H1 (cell line): Measurements from ENCODE around the gene ABCC9. TPM values are rescaled to one million over a fixed set of nuclear protein-coding genes. Genes with fewer than 3 reads are reported as not detected.

Experiments
- CTCF ChIA-PET: fragments of 300-600 bp; sonication (Branson Sonifier 250); formaldehyde crosslinking; loops from one replicate; lab custom pipeline; 2021; ENCODE audit not compliant: partially characterized antibody; lab: Charles Lee
- POLR2A ChIA-PET: fragments of 300-600 bp; sonication (Branson Sonifier 250); formaldehyde crosslinking; loops from one replicate; lab custom pipeline; 2021; ENCODE audit warnings: inconsistent platforms; ENCODE audit not compliant: partially characterized antibody; lab: Charles Lee
- DNase-seq, 2 experiments: peaks; one replicate each; pipeline versions ENCODE4 v3.0.0 to v3.0.0-alpha.2; 2010 to 2022; ENCODE audit warnings: low spot score in 2 of 2, low read depth in 1 of 2, mixed read lengths in 1 of 2
- FAIRE-seq: peaks from 2 replicates; lab custom pipeline; 2011; peaks lifted over from hg19 to GRCh38; lab: Jason Lieb, UNC
- H2AFZ ChIP-seq: 2 replicates; pipeline ENCODE4 v1.8.1; 2012; ENCODE audit warnings: low read length, inconsistent platforms
- H2AK5ac ChIP-seq: 2 replicates; pipeline ENCODE4 v1.6.1; 2013; ENCODE audit warnings: low read depth, low read length
- H2BK120ac ChIP-seq: replicated peaks from 2 replicates; pipeline ENCODE3; 2013; ENCODE audit warnings: low read depth, low read length, inconsistent platforms
- H2BK12ac ChIP-seq: 2 replicates; pipeline ENCODE4 v1.6.1; 2013; ENCODE audit warnings: low read depth, low read length
- H2BK15ac ChIP-seq: 2 replicates; pipeline ENCODE4 v1.6.1; 2013; ENCODE audit warnings: low read length
- H2BK20ac ChIP-seq: 2 replicates; pipeline ENCODE4 v1.6.1; 2013; ENCODE audit warnings: low read length
- H2BK5ac ChIP-seq: 2 replicates; pipeline ENCODE4 v1.6.1; 2013; ENCODE audit warnings: low read depth, low read length
- H3K14ac ChIP-seq: 2 replicates; pipeline ENCODE4 v1.6.1; 2013; ENCODE audit warnings: inconsistent platforms; ENCODE audit not compliant: insufficient read length
- H3K18ac ChIP-seq: 2 replicates; pipeline ENCODE4 v1.6.1; 2013; ENCODE audit warnings: low read length; ENCODE audit errors: extremely low read depth
- H3K23ac ChIP-seq: 2 replicates; pipeline ENCODE4 v1.6.1; 2013; ENCODE audit warnings: inconsistent platforms; ENCODE audit not compliant: insufficient read length
- H3K23me2 ChIP-seq: 2 replicates; pipeline ENCODE4 v1.6.1; 2013; ENCODE audit warnings: low read depth, low read length
- H3K27ac ChIP-seq: 2 replicates; pipeline ENCODE4 v1.6.1; 2011; ENCODE audit warnings: low read depth, low read length, inconsistent platforms
- H3K27me3 ChIP-seq, 4 experiments: replicated peaks in 1 of 4; 1 replicate in 1 of 4; 2 replicates in 3 of 4; pipeline versions ENCODE4 v1.6.1 to v1.8.1; 2011 to 2013; ENCODE audit warnings: low read length in 3 of 4, mild to moderate bottlenecking in 3 of 4, inconsistent platforms in 2 of 4, mixed read lengths in 2 of 4, moderate library complexity in 1 of 4; ENCODE audit not compliant: control insufficient read depth in 3 of 4, insufficient read depth in 3 of 4; ENCODE audit errors: extremely low read depth in 1 of 4
- H3K36me3 ChIP-seq, 4 experiments: 2 replicates each; pipeline versions ENCODE4 v1.6.1 to v1.8.1; 2011 to 2013; ENCODE audit warnings: mild to moderate bottlenecking in 4 of 4, low read length in 3 of 4, moderate library complexity in 2 of 4, control low read depth in 1 of 4, inconsistent platforms in 1 of 4; ENCODE audit not compliant: insufficient read depth in 4 of 4, control insufficient read depth in 2 of 4
- H3K4ac ChIP-seq: replicated peaks from 2 replicates; pipeline ENCODE3; 2013; ENCODE audit warnings: low read length, low read depth, mixed read lengths, inconsistent platforms; ENCODE audit not compliant: insufficient read length
- H3K4me1 ChIP-seq, 4 experiments: replicated peaks in 1 of 4; 1 replicate in 1 of 4; 2 replicates in 3 of 4; pipeline versions ENCODE4 v1.6.1 to v1.8.1; 2011 to 2013; ENCODE audit warnings: low read length in 3 of 4, inconsistent platforms in 2 of 4, mixed read lengths in 1 of 4; ENCODE audit not compliant: insufficient read depth in 4 of 4, control insufficient read depth in 3 of 4
- H3K4me2 ChIP-seq, 2 experiments: 2 replicates each; pipeline versions ENCODE4 v1.6.1 to v1.8.1; 2011 to 2013; ENCODE audit warnings: low read depth in 2 of 2, low read length in 2 of 2, control low read depth in 1 of 2, inconsistent platforms in 1 of 2, mild to moderate bottlenecking in 1 of 2; ENCODE audit not compliant: insufficient read depth in 1 of 2
- H3K4me3 ChIP-seq, 4 experiments: fragments of 200-600, 300-600 bp in 1 of 4; sonication (generic), shearing (Covaris generic), sonication (Bioruptor Twin) in 1 of 4; 2 replicates each; pipeline versions ENCODE4 v1.5.1 to v1.8.1; 2011 to 2016; ENCODE audit warnings: low read length in 4 of 4, low read depth in 3 of 4, control low read depth in 2 of 4, inconsistent platforms in 2 of 4, mild to moderate bottlenecking in 2 of 4, mixed read lengths in 1 of 4, moderate library complexity in 1 of 4; ENCODE audit not compliant: insufficient read depth in 2 of 4; ENCODE audit errors: extremely low read depth in 1 of 4
- H3K56ac ChIP-seq: replicated peaks from 2 replicates; pipeline ENCODE3; 2013; ENCODE audit warnings: low read depth, mild to moderate bottlenecking, mixed read lengths, low read length, inconsistent platforms; ENCODE audit not compliant: insufficient read length
- H3K79me1 ChIP-seq: 2 replicates; pipeline ENCODE4 v1.6.1; 2013; ENCODE audit warnings: low read depth, low read length, control low read depth
- H3K79me2 ChIP-seq, 2 experiments: 2 replicates each; pipeline versions ENCODE4 v1.6.1 to v1.8.1; 2012 to 2013; ENCODE audit warnings: low read length in 2 of 2, mild to moderate bottlenecking in 2 of 2, inconsistent platforms in 1 of 2; ENCODE audit not compliant: insufficient read depth in 2 of 2, control insufficient read depth in 1 of 2
- H3K9ac ChIP-seq, 4 experiments: replicated peaks in 1 of 4; 1 replicate in 1 of 4; 2 replicates in 3 of 4; pipeline versions ENCODE4 v1.6.1 to v1.8.1; 2011 to 2013; ENCODE audit warnings: low read depth in 3 of 4, low read length in 3 of 4, control low read depth in 2 of 4, mild to moderate bottlenecking in 2 of 4, moderate library complexity in 2 of 4, inconsistent platforms in 1 of 4; ENCODE audit errors: extremely low read depth in 1 of 4
- H3K9me3 ChIP-seq, 2 experiments: 2 replicates each; pipeline versions ENCODE4 v1.6.1 to v1.8.1; 2012 to 2013; ENCODE audit warnings: mild to moderate bottlenecking in 2 of 2, moderate library complexity in 2 of 2, control low read depth in 1 of 2, inconsistent platforms in 1 of 2, low read depth in 1 of 2, low read length in 1 of 2, mixed read lengths in 1 of 2; ENCODE audit not compliant: insufficient read depth in 2 of 2
- H4K20me1 ChIP-seq, 2 experiments: replicated peaks in 1 of 2; 2 replicates each; pipeline versions ENCODE3 to v1.8.1; 2011 to 2013; ENCODE audit warnings: inconsistent platforms in 2 of 2, low read length in 2 of 2, mild to moderate bottlenecking in 1 of 2; ENCODE audit not compliant: insufficient read depth in 2 of 2, control insufficient read depth in 1 of 2
- H4K5ac ChIP-seq: 2 replicates; pipeline ENCODE4 v1.6.1; 2013; ENCODE audit warnings: low read length, low read depth, mixed read lengths, inconsistent platforms; ENCODE audit not compliant: insufficient read length
- H4K8ac ChIP-seq: 2 replicates; pipeline ENCODE4 v1.8.0; 2013; ENCODE audit warnings: mild to moderate bottlenecking, moderate library complexity, low read length, inconsistent platforms; ENCODE audit not compliant: insufficient read depth; ENCODE audit errors: extremely low read depth
- H4K91ac ChIP-seq: replicated peaks from 2 replicates; pipeline ENCODE3; 2013; ENCODE audit warnings: low read length, mixed read lengths, inconsistent platforms; ENCODE audit not compliant: insufficient read length
- ATF3 ChIP-seq: IDR thresholded peaks from 2 replicates; pipeline ENCODE4 v1.6.1; 2011; ENCODE audit warnings: low read depth, mild to moderate bottlenecking, low read length; ENCODE audit not compliant: insufficient read depth
- CTBP2 ChIP-seq: IDR thresholded peaks from 2 replicates; pipeline ENCODE4 v1.7.0; 2011; ENCODE audit warnings: borderline replicate concordance, mild to moderate bottlenecking, moderate library complexity, mixed read lengths, low read length; ENCODE audit not compliant: insufficient read depth, insufficient read length
- RNF2 ChIP-seq: fragments of 200-900, 300-1000 bp; sonication (generic); IDR thresholded peaks from 2 replicates; pipeline ENCODE4 v1.7.1; 2016; ENCODE audit warnings: borderline replicate concordance, low read depth, mild to moderate bottlenecking, antibody characterized with exemption, low read length; ENCODE audit not compliant: poor library complexity, severe bottlenecking; ENCODE audit errors: missing control alignments
- SRF ChIP-seq: IDR thresholded peaks from 2 replicates; pipeline ENCODE4 v1.6.1; 2011; ENCODE audit warnings: mild to moderate bottlenecking, low read depth, low read length, moderate library complexity
- TAF1 ChIP-seq: IDR thresholded peaks from 2 replicates; pipeline ENCODE4 v1.6.1; 2011; ENCODE audit warnings: mild to moderate bottlenecking, low read depth, low read length
- TAF7 ChIP-seq: optimal IDR thresholded peaks from 2 replicates; pipeline ENCODE3; 2011; ENCODE audit warnings: low read depth, mild to moderate bottlenecking, inconsistent platforms, low read length, moderate library complexity, borderline replicate concordance
- WGBS, 2 experiments: shearing (Covaris generic) in 1 of 2; methylation state at CpG; one replicate each; pipeline versions ENCODE4 v1.1.6 to v1.1.7; 2013 to 2015; ENCODE audit warnings: low lambda C conversion rate in 2 of 2, mixed read lengths in 2 of 2, inconsistent platforms in 1 of 2, low coverage in 1 of 2, missing lambda C conversion rate in 1 of 2; ENCODE audit not compliant: insufficient replicate concordance in 2 of 2, insufficient coverage in 1 of 2, insufficient read length in 1 of 2; ENCODE audit errors: extremely low coverage in 1 of 2, missing lambda C conversion rate in 1 of 2; 5-methylcytosine and 5-hydroxymethylcytosine counted together
- polyA plus RNA-seq, 7 experiments: library from polyadenylated mRNA; depleted of rRNA in 3 of 7; stranded (reverse) in 5 of 7; unstranded in 2 of 7; fragments of >200 nt in 5 of 7; fragments of 200-250 nt in 2 of 7; gene quantifications; 1 replicate in 5 of 7; 2 replicates in 1 of 7; 4 replicates in 1 of 7; pipeline versions ENCODE4 v1.2.1 to v1.2.3, GENCODE V29; 2011 to 2013; ENCODE audit warnings: missing spikeins in 2 of 7, mixed read lengths in 2 of 7
- total RNA-seq: library from RNA; stranded (reverse); fragmentation: NEBNext Ultra II Directional; extraction: Animal tissue kit (Norgen Biotek cat#: 25700); gene quantifications from 2 replicates; pipeline ENCODE4 v1.2.1, GENCODE V29; 2021

ABCC9 gene
- total and polyA plus RNA-seq, 2 of the 8 experiments (the other 6 are each of a cell fraction or from before 2014, with no cell fraction given), result under 0.01 TPM; not detected in 1

GRCh38 chr12:21775133-21775820, 165.9 kb downstream of the ABCC9 start:
- Histone ChIP-seq H3K18ac (no peak overlapping the region), H4K5ac (no peak overlapping the region), H3K9me3 (no peaks in the 10 kb centered on the region), H3K23ac (no peak overlapping the region), H4K8ac (no peak overlapping the region), H3K79me2 (no peaks in the 10 kb centered on the region), H2BK12ac (no peak overlapping the region), H3K27ac (no peak overlapping the region), H2AK5ac (no peak overlapping the region), H3K79me1 (no peaks in the 10 kb centered on the region), H3K4me3 (peak overlapping the region; percentile 33 to 97 (median 44)), H3K9ac (no peak overlapping the region), H3K4me2 (peak overlapping the region; percentile 53 to 66), H2BK15ac (no peak overlapping the region), H4K91ac (no peak overlapping the region), H2BK20ac (no peak overlapping the region), H4K20me1 (no peaks in the 10 kb centered on the region), H2AFZ (0 out of 2 replicates have a peak overlapping the region, but pooled peaks have one; percentile 46), H3K4ac (no peak overlapping the region), H3K4me1 (peaks cover 0 to 6% (median 0%) of the 10 kb centered on the region in 4 experiments; a peak in 1 of 7 replicates), H3K56ac (no peak overlapping the region), H3K27me3 (peaks cover 0 to 9% (median 2%) of the 10 kb centered on the region in 4 experiments; a peak in 3 of 7 replicates), H3K23me2 (no peaks in the 10 kb centered on the region), H3K14ac (no peak overlapping the region), H3K36me3 (no peaks in the 10 kb centered on the region), H2BK5ac (no peak overlapping the region), H2BK120ac (no peak overlapping the region)
- ChIA-PET CTCF (interaction anchor here (0.6 to 1.3 kb wide), 2 partner anchors 215 to 829 kb away, joined by 3 to 5 read pairs; no protein-coding TSS in a partner anchor), POLR2A (no interaction called here)
- no peak for DNase-seq
- FAIRE-seq, result no peak
- WGBS, 2 experiments, result 56% methylated on average over 14 of the region's 14 CpGs; no CpG with 5 or more reads in 1 of the 2 experiments
- no peak for TF ChIP-seq SRF
- no peak for TF ChIP-seq TAF1
- no peak for TF ChIP-seq ATF3
- no peak for TF ChIP-seq TAF7
- no peak for TF ChIP-seq CTBP2
- TF ChIP-seq RNF2, result no peak
